ENCODE measurements around the gene WARS2.

Gene WARS2

DNA sequence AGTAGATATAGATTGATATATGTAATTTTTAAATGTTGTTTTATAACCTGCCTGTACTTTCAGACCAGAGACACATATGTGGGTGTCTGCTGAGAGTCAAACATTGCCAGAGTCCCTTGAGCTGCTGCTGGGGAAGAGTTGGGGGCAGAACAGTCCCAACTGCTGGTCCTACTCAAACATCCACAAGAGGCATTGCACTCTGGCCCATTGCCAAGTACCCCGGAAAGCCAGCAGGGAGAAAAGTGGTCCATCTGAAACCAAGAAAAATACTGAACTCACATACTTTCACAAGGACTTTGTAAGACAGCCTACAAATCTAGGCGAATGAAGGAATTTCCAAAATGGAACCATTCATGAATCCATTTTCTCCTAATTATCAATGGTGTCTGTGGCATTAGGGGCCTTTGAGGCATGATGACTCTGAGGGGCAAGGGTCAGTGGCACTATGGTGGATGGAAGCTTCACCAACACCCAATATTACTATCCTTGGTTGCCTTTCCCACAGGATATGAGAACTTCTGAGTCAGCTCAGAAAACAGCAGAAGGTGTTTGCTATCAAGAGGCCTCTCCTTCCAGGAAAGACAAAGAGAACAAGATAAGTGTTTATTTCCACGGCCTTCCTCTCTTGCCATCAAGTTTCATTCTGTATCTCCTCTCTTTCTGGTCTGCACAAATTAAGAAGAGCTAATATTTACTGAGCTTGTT is 145.0 kb downstream of the WARS2 start:
- DNase-seq: no peak

DNA sequence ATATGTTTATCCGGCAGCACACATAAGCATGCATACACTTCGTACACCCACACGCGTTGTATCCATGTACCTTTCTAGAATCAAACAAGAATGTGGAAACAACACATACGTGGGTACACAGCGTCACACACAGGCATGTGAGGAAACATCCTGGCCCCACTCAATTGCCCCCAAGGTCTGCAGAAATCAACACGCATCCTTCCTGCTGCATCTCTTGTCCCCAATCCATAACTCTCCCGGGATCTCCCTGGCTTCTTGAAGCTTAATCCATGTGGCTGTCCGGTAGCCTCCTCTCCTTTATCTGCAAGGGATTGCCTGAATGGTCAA is 146.8 kb downstream of the WARS2 start:
- no peak for DNase-seq

DNA sequence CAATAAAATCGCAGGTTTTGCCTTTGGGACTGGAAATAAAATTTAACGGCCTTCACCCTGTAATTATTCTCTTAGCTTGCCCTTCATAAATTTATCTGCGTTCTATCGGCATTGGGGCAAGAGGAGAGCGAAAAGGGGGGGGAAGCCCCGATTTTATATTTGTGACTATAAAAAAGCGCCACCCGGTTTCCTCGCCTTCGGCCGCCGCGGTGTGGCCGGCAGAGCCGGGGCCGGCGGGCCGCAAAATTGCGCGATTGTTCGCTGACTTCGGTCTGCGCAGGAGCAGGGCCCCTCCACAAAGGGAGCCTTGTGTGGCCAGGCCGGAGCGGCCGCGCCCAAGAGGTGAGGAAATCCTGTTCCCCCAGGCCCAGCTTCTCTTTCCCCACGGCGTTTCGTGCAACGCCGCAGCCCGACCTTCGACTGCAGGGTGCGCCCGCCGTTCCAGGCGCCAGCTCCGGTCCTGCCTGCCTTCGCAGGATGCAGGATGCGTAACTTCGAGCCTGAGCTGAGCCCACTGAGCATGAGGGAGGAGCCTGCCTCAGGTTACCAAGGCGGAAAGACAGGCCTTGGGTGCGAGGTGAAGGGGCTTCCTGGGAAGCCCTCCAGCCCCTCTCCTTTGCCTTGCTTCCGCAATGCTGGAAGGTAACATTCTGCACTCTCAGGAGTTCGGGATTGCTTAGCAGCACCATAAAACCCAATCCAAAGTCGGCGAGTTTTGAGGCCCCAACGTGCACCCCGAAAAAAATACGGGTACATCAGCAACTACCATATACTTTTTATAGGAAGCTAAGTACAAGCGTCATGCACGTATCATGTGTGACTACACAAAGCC is 147.4 kb downstream of the WARS2 start:
- no peak for DNase-seq

DNA sequence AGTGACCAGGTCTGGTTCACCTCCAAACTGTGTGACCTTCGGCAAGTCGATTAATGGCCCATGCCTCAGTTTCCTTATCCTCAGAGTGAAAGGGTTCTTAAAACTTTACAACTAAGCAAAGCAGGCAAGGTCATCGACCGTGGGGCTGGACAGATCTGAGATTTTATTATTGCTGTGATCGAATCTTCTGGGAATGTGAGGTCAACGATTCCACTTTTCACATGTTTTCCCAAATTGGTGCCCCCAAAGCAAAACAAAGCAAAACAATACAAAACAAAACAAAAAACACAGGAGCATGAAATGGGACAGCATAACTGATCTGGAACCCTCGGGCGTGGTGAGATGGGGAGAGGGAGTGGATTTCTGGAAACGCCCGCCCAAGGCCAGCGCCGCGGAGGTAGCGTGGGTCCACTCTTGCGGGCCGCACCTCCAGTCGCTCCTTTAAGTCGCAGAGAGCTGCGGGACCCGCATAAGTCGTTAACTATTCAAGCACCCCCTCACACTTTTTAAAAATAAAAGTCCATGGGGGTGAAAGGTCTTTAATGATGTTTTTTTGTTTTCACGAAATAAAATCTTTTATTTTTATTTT is 148.1 kb downstream of the WARS2 start:
- no peak for DNase-seq

DNA sequence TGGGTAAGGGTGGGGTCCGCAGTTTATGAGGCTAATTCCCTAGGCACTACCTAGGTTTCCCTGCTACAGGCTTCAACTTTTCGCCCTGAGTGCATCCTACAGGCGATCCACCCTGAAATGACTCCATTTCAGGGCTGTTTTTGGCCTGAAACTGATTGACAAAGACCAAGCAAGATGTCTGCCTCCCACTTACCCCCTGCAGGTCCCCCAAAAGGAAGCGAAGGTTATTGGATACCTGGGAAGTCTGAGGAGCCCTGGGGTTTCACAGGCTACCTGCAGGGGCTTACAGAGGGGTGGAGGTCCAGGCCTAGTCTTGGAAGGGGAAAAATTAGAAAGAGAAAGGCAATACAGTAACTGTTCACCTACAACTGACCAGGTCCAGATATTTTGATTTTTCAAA is 149.0 kb downstream of the WARS2 start:
- DNase-seq: no peak

DNA sequence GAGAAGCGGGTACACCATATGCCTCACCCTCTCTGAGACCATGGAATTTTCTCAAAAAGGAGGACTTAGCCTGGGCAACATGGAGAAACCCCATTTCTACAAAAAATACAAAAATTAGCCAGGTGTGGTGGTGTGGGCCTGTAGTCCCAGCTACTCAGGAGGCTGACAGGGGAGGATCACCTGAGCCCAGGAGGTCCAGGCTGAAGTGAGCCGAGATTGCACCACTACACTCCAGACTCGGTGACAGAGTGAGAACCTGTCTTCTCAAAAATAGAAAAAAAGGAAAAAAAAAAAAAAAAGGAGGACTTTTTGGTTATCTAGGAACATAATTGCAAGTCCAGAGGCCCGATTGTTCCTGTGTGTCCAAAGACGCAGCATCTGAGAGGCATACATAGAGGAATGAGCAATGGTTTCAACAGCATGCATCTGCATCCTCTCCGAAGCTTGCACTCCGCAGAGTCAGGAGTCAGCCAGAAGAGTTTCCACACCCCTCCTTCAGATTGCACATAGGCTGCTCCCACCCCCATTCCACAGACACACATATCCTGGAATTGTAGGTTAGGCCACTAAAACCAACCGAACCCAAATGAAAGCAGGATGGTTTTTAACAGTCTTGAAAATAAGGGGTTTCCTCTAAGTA is 149.8 kb downstream of the WARS2 start:
- DNase-seq: no peak

DNA sequence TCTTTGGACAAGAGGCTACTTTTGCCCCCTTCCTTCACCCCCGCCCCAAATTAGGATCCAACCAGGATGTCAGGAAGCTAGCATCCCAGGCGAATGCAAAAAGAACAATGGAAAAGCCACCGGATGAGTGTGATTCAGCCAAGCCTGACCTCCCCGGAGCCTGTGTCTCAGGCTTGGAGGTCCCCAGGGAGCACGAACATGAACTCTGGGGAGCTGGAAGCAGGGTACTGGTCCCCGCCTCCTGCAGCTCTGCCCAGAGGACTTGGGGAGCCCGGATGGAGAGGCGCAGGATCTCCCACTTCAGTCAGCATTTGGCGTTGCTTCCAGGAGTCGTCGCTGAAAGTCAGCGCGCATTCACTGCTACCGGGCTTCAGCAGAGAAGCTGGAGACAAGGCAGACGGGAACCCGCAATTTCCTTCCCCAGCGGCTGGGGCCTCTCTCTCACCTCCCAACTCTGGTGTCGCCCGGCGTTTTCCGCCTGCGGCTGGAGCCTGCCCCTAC is 150.5 kb downstream of the WARS2 start:
- DNase-seq: no peak

DNA sequence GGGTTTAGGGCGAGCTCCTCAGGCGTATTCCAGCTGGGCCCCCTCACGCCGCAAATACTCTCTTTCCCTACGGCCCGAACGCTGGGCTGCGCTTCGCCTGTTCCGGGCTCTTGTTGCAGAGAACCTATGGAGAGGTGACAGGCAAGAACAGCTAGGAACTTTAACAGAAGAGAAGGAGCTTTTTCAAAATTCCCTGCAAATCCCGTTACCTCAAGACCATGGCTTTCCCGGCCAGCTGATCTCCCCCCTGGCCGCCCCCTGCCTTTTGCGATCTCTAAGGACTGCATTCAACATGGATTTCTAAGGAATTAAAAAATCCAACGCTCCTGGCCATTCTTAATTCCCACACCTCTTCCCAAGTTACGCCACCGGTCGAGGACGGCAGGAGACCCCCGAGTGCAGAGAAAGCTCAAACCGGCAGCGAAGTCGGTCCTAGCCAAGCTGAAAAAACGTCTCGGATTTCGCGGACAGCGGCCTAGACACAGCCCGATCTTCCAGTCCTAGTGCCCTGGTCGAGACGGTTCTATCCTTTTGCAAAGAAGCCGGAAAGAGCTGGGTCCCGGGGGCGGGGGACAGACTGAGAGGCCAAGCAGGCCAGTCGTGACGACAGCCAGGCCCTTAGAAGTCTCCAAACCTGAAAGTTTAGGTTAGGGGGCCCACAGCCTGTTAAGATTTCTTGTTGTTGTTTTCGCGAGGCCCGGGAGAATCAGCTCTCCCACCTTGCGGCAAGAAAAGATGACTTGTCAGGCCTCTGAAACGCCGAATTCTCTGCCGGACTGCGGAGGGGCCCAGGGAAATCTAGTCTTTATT is 151.2 kb downstream of the WARS2 start:
- DNase-seq: no peak

DNA sequence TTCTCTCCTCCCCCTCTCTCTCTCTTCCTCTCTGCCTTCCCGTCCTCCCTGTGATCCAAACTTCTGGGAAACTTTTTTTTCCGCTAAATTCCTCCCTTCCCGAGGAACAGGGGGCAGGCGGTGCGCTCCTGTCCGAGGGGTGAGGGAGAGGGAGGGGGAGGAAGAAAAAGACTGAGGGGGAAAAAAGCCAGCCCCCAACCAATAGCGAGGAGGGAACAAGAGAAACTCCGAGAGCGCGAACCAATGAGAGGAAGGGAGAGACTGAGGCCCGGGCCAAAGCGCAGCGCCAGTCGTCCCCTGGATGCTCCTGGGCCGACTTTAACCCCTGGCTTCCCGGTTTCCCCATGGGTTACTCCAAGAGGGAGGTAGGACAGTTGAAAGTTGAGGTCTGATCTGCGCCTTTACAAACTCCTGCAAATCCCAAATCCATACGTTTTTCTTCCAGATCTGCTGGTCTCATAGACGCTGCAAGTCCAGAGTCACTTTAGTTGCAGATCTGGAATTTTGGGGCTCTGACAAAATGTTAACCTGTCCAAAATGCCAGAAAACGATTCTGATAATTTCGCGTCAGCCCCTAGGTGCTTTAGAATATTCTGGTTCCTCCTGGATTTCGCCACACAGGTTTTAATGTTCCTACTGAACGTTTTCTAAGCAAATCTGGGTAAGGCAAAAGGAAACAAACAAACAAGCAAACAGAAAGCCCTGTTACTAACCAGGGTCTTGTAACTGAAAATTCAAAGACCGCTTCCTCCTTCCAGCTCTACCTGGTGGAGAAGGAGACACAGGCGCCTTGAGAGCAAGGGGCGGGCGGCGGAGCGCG is 152.1 kb downstream of the WARS2 start, which contains the start of gene TBX15:
Gene TBX15, minus strand, starts transcription at position 158 of the 820 bp plus-strand sequence. CDS start 548 bp downstream, outside the sequence.
- DNase-seq: no peak

DNA sequence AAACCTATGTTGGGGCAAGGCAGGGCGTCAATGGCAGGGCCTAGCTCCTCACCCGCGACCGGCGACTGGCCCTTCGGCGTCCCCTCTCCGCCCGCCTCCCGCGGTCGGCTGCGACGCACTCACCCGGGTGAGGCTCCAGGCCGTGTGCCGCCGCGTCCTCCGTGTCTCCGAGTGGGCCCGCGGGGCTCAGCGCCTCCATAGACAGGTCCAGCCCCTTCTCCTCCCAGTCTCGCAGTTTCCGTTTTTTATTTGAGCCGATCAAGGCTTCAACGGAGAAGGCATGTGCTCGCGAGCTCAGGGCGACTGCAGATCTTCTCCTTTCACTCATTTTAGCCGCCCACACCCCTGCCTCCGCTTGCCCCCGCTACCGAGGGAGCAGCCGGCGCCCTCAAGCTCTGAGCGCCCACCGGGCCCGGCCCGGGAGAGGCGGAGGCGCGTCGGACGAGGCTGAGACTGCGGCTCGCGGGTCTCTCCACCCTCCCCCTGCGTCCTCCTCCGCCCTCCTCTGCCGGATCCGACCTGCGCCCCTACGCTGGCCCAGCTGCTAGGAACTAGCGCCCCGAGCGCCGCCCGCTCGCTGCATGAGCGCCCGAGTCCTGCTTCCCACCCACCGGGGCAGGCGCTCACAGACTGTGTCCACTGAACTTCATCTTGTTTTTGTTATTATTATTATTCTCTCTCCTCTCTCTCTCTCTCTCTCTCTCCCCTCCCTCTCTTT is 152.8 kb downstream of the WARS2 start:
- DNase-seq: no peak

DNA sequence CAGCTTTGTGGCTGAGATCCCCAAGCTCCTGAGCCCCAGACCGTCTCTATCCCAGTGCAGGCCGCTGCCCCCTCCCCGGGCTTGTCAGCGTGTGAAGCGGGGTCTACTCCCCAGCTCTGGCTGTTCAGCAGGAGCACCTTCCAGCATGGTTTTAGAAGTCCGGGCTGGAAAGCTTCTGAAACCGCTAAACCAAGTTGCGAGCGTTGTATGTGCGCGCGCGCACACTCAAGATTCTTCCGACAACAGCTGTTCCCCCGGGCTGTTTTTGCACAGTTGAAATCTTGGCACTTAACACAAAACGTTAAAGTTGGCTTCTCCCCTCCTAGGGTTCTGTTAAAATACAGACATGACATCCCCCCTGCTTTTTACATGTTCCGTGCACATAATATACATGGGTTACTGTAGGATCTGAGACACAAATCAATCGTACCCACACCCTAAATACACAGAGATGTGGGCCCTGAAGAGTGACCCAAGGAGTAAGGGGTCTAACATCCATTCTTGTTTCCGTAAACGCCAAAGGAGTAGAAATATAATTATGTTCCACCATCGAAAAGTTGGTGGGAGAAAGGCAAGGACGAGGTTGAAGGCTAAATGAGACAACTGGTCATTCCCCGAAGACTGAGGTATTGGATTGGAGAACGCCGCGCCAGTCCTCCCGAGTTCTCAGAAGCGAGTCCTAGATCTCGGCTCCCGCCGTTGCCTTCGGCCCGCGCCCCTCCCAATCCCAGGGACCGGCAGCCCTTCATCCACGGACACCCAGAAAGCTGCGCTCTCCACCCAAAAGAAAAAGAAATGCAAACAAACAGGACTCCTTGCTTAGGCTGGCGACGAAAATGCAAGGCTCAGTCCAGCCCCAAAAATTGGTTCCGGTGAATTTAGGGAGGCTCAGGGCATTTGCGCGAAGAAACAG is 153.6 kb downstream of the WARS2 start:
- no peak for DNase-seq

DNA sequence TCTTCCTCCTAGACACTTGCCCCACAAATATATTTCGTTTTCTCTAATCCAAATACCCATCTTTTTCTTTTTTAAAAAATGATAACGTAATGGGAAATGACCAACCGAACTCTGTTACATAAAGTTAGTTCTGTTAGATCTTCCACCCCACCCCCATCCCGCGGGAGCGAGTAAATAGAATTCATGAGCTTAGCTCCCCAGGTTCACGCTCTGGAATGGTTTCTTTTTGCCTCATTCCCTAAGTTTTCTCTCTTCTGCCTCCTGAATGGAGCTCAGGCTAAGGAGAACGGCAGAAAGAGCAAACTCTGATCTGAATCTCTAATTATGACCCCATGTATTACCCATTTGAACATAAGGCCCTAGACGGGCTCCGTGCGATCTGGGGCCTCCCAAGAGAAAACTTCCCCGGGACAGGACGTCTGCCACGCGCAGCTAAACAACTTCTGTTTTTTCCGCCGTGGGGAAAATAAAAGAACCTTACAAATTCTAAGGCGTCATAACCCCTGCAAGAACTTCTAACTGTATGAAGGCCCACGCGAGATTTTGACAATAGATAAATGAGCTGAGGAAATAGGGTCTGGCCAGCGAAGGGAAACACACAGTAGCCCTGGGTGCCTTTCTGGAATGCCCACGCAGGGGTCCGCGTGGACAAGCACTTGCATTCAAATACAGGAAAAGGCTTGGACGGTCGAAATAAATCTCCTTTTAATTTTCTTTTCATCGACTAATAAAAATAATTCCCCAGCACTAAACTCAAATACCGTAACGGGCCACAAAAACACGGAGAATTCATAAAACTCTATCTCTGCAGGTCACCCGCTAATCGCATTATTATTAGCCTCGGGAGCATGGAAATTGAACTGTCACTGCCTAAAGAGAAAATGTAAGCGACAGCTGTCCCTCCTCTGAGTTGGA is 154.6 kb downstream of the WARS2 start:
- no peak for DNase-seq

DNA sequence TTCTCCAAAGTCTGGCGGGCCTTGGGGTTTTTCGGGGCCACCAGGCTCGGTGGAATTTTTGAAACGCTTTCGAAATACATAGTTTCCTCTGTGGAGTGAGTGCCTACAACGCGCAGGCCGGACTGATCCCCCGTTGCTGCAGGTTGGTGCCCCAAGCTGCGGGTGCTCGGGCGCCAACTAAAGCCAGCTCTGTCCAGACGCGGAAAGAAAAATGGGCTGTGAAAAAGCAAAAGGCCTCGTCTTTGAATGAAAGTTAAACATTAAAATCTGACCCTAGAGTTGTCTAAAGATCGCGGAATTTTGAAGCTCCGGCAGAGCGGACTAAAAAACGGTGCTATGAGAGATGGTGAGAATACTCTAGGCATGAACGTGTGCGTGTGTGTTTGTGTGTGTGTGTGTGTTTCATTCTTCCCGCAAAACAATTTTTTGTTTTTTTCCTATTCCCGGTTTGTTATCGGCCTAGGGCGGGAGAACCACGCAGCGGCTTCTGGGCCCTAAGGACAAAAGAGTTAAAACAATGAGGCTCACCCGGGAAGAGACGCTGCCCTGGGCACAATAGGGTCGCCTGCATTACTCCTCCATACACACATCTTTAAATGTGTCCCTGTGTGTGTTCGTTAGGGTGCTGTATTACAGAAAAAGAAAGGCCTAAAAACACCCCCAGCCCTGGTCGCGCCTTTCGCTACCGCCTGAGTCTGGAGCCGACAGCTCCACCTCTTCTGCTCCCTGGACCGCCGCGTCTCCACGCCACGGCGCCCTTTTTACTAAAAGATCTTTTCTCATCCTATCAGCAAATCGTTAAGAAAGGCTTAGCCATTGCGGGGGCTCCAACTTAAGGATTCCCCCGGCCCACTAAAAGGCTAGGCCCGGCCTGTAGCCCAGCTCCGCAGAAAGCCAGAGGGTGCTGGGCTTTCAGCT is 155.5 kb downstream of the WARS2 start:
- DNase-seq: no peak

DNA sequence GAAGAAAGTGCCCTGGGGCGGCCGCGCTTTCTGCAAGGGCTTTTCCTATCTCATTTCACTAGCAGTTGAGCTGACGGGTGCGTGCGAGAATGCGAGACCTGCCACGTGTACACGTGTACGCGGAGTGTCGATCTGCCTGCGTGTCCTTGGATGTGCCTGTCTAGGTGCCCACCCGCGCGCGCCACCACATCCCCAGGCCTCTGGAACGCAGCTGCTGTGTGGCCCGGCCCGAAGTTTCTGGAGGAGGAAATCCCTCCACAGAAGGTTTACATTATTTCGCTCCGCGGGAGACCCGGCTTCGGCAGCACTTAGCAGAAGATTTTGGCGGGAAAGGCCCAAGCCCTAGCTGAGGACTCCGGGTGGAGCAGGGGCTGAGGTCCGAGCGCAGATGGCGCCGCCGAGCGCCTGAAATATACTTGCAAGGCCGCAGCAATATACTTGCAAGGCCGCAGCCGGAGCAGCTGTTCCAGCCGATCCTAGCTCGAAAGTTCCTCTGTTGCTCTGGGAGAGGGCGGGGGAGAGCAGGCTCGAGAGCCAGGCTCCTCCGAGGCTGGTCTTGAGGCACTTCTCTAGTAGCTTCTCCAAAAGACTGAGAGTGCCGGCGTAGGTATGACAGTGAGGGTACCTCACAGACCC is 156.2 kb downstream of the WARS2 start:
- DNase-seq: no peak

DNA sequence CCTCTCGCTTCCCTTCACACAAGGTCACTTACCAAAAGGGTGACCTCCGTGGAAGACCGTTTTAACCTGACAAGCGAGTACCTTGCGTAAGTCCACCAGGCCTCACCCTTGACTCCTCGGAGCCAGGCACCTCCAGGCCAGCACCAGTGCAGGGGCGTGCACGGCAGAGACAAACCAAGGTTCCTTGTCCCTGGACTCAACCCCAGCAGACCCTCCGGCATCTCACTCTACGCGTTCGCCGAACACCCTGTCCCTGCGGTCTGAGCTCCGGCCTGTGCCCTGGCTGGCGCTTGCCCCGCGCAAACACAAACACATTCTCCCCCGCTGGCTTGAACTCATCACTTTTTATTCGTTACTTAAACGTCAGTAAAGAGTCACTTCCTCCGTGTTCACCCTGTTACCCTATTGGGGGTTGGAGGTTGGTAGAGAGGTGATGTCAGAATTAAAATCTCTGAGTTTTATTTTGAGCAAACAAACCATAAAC is 156.9 kb downstream of the WARS2 start:
- DNase-seq: no peak

DNA sequence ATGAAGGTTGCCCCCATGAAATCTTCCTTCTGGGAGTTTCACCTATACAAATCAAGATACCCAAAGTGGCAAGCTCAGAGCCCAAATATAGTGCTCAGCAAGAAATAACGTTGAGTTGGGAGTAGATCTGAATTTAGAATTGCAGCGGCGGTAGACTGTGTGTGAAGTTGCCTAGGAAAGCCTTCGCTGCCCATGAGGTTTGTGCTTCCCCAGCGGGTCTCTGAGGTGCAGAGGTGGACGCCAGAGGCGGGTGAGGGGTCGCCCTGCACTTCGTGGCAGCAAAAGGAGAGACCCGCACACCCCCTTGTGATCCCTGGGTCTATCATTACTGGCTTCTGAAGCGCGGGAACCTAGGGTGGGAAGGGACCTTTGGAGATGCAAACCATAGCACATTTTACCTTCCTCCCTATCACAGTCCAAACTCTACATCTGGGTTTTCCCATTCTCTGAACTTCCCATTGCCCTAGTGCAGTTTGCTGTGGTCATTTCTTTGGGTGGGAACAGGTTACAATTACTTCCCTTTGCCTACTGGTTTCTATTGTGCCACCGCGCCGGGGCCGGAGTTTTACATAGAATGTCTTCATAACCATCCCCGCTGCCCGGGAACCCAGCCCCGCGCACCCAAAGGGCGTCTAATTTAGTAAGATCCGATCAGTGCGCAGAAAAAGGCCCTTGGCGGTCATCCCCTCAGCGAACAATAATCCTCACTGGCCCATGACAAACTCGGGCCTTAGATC is 157.5 kb downstream of the WARS2 start:
- no peak for DNase-seq
